Melanocyte of skin (primary cell): ENCODE data around the gene GPRIN1. TPM values are rescaled to one million over a fixed set of nuclear protein-coding genes. Genes with fewer than 3 reads are reported as not detected.

Experiments used
- small RNA-seq, 2 donors: library from RNA; depleted of rRNA; stranded (forward); fragments of <200 nt; gene quantifications; one replicate each; pipeline ENCODE3, GENCODE V24; 2012
- total RNA-seq, 2 donors: library from RNA; depleted of rRNA; stranded (reverse); fragments of >200 nt; gene quantifications; 2 replicates each; pipeline ENCODE4 v1.2.3, GENCODE V29; 2012

Gene GPRIN1
- total RNA-seq: 10 to 100 TPM; 11.4 to 14.3 TPM

GRCh38 chr5:176609724-176610434 is at the start of gene GPRIN1:
TSS of gene GPRIN1 (minus strand) at chr5:176610156. CDS start at chr5:176599834, 10,322 bp downstream.

GRCh38 chr5:176647030-176647842 is 37.3 kb upstream of the GPRIN1 start, which contains the start of gene TSPAN17:
TSS of gene TSPAN17 (plus strand) at chr5:176647484. CDS start at chr5:176647616, 132 bp downstream.

GRCh38 chr5:176629853-176630680 is 20.1 kb upstream of the GPRIN1 start, which contains the start of the genes EIF4E1B and SNCB:
TSS of gene EIF4E1B (plus strand) at chr5:176630675. CDS start at chr5:176642788, 12,113 bp downstream.
TSS of gene SNCB (minus strand) at chr5:176630534. CDS start at chr5:176629654, 880 bp downstream.

GRCh38 chr5:176548967-176549444 is 61.0 kb downstream of the GPRIN1 start, which contains the start of gene CDHR2:
TSS of gene CDHR2 (plus strand) at chr5:176549342. CDS start at chr5:176565353, 16,011 bp downstream.

Small RNA genes within 50 kb of the gene (small RNA-seq; reads per million reads assigned to genes)
- gene MIR4281 (0 reads per million in 2 donors), gene RF00019 (0 reads per million in 2 donors), gene RN7SL684P (0 to 0.26 reads per million in 2 donors)

Other genes starting within 250 kb of the GPRIN1 start
- gene KIAA1191, start 248.4 kb downstream of the GPRIN1 start, total RNA-seq: 10 to 100 TPM; 52.7 to 67.3 TPM
- 1 to 10 TPM; 7.7 to 7.9 TPM for gene ARL10, start 244.7 kb downstream of the GPRIN1 start, total RNA-seq
- gene NOP16, start 221.6 kb downstream of the GPRIN1 start, total RNA-seq: 10 to 100 TPM; 10.3 to 27.6 TPM
- 10 to 100 TPM; 51.6 to 53.0 TPM for gene HIGD2A, start 221.4 kb downstream of the GPRIN1 start, total RNA-seq
- gene CLTB, start 193.6 kb downstream of the GPRIN1 start, total RNA-seq: 10 to 100 TPM; 63.3 to 68.6 TPM
- 10 to 100 TPM; 33.4 to 49.6 TPM for gene FAF2, start 161.8 kb downstream of the GPRIN1 start, total RNA-seq
- 1 to 10 TPM; 4.3 to 5.9 TPM for gene RNF44, start 72.8 kb downstream of the GPRIN1 start, total RNA-seq
- not detected for gene CDHR2, start 60.8 kb downstream of the GPRIN1 start, total RNA-seq
- gene SNCB, start 20.4 kb upstream of the GPRIN1 start, total RNA-seq: under 1 TPM; 0.34 to 0.67 TPM
- gene EIF4E1B, start 20.5 kb upstream of the GPRIN1 start, total RNA-seq: not detected
- 10 to 100 TPM; 36.0 to 38.2 TPM for gene TSPAN17, start 37.3 kb upstream of the GPRIN1 start, total RNA-seq
- gene UNC5A, start 200.4 kb upstream of the GPRIN1 start, total RNA-seq: not detected